Measurements from ENCODE around the gene CROCC2. TPM values are rescaled to one million over a fixed set of nuclear protein-coding genes. Genes with fewer than 3 reads are reported as not detected.

CROCC2 gene
- total RNA-seq, 1 donor = not detected

GRCh38 chr2:240902615-240903041 lies 3.5 kb upstream of the CROCC2 start:
- no peak for TF ChIP-seq CTCF (IDR thresholded peaks at IDR 0.05; ENCODE audit: insufficient read depth, low read depth, low read length)
- no peak for DNase-seq (ENCODE audit: low read depth)
- H3K4me3 ChIP-seq (ENCODE audit: low read depth, low read length) = no peak overlapping the region

- no peak for DNase-seq (ENCODE audit: low read depth)
- no peak overlapping the region for H3K4me3 ChIP-seq (ENCODE audit: low read depth, low read length)
- no peak for TF ChIP-seq CTCF (IDR thresholded peaks at IDR 0.05; ENCODE audit: insufficient read depth, low read depth, low read length)
These were observed 2.7 kb upstream of the CROCC2 start for GRCh38 chr2:240903191-240904060.

- no peak for TF ChIP-seq CTCF (IDR thresholded peaks at IDR 0.05; ENCODE audit: insufficient read depth, low read depth, low read length)
- no peak overlapping the region for H3K4me3 ChIP-seq (ENCODE audit: low read depth, low read length)
- no peak for DNase-seq (ENCODE audit: low read depth)
These were observed 1.6 kb upstream of the CROCC2 start for GRCh38 chr2:240904216-240905175.

GRCh38 chr2:240905176-240905781 lies 857 bp upstream of the CROCC2 start:
- TF ChIP-seq CTCF (IDR thresholded peaks at IDR 0.05; ENCODE audit: insufficient read depth, low read depth, low read length) = no peak
- no peak overlapping the region for H3K4me3 ChIP-seq (ENCODE audit: low read depth, low read length)
- DNase-seq (ENCODE audit: low read depth) = no peak

- DNase-seq (ENCODE audit: low read depth) = no peak
- no peak for TF ChIP-seq CTCF (IDR thresholded peaks at IDR 0.05; ENCODE audit: insufficient read depth, low read depth, low read length)
These were observed 915 bp downstream of the CROCC2 start for GRCh38 chr2:240906911-240907590.

More at GRCh38 chr2:240906911-240907590, 915 bp downstream of the CROCC2 start:
- H3K4me3 ChIP-seq (ENCODE audit: low read depth, low read length) = no peak overlapping the region
